ENCODE results near the gene CAPN5. TPM values are rescaled to one million over a fixed set of nuclear protein-coding genes. Genes with fewer than 3 reads are reported as not detected.

CAPN5 gene
- total and polyA plus RNA-seq, 2 of the 13 experiments (the other 11 are each of a cell fraction or from before 2014, with no cell fraction given): 0.27 to 1.2 TPM

GRCh38 chr11:77071077-77071476 is 4.3 kb downstream of the CAPN5 start:
- Histone ChIP-seq H3K27me3 (ENCODE audit: control insufficient read depth in 1 of 2, insufficient read depth in 2 of 2, low read length in 2 of 2) (peaks cover 11 to 58% of the 10 kb centered on the region in 2 experiments), H3K9ac (ENCODE audit: insufficient read depth, low read depth, low read length) (no peak overlapping the region), H3K4me3 (replicated peaks in 1 of 3; ENCODE audit: insufficient read depth in 1 of 3, low read depth in 2 of 3, low read length in 3 of 3) (no peak overlapping the region), H3K27ac (ENCODE audit: extremely low read length, insufficient read depth, low read length) (no peak overlapping the region), H3K4me1 (ENCODE audit: insufficient read depth, low read length) (peaks cover 37% of the 10 kb centered on the region), H3K36me3 (replicated peaks in 1 of 2; ENCODE audit: control insufficient read depth in 1 of 2, insufficient read depth in 2 of 2, low read length in 2 of 2) (no peaks in the 10 kb centered on the region), H3K9me3 (ENCODE audit: low read length) (no peaks in the 10 kb centered on the region), H3K79me2 (ENCODE audit: insufficient read depth, low read length) (no peaks in the 10 kb centered on the region), H2AFZ (ENCODE audit: low read length) (no peak overlapping the region), H4K20me1 (ENCODE audit: insufficient read depth, low read length) (0 out of 2 replicates have a peak, but pooled peaks cover 4% of the 10 kb centered on the region), H3K4me2 (ENCODE audit: low read depth, low read length) (no peak overlapping the region)
- no TSS peak for BruUV-seq (replicated peaks)
- no CpG with 5 or more reads among the region's 7 CpGs for WGBS (ENCODE audit: low lambda C conversion rate)
- intact Hi-C loops (cut with micrococcal nuclease; ENCODE audit: unreplicated experiment): no loop called here
- no peak for FAIRE-seq
- no peak for DNase-seq (ENCODE audit: low spot score)
- ATAC-seq: no peak
- POLR2A ChIA-PET: no interaction called here
- CTCF ChIA-PET (ENCODE audit: low intra/inter-chr PET ratio, low total read pairs): no interaction called here
- in situ Hi-C loops (cut with HindIII; ENCODE audit: extremely low pct_ligation_motif_present, low pct_unique_long_range_greater_than_20kb): no loop called here
- TF ChIP-seq, protein P1, sequence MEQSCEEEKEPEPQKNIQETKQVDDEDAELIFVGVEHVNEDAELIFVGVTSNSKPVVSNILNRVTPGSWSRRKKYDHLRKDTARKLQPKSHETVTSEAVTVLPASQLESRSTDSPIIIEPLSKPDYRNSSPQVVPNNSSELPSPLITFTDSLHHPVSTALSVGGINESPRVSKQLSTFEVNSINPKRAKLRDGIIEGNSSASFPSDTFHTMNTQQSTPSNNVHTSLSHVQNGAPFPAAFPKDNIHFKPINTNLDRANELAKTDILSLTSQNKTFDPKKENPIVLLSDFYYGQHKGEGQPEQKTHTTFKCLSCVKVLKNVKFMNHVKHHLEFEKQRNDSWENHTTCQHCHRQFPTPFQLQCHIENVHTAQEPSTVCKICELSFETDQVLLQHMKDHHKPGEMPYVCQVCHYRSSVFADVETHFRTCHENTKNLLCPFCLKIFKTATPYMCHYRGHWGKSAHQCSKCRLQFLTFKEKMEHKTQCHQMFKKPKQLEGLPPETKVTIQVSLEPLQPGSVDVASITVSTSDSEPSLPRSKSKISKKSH (CRISPR knock-in tag; IDR thresholded peaks at IDR 0.05; ENCODE audit: borderline replicate concordance): no peak
- TF ChIP-seq MTA1 (CRISPR knock-in tag; IDR thresholded peaks at IDR 0.05; ENCODE audit: borderline replicate concordance): no peak
- no peak for TF ChIP-seq SP140L (CRISPR knock-in tag; IDR thresholded peaks at IDR 0.05; ENCODE audit: borderline replicate concordance)
- no peak for TF ChIP-seq ZFY (CRISPR knock-in tag; IDR thresholded peaks at IDR 0.05)
- TF ChIP-seq MIER2 (CRISPR knock-in tag; IDR thresholded peaks at IDR 0.05): no peak
- TF ChIP-seq MYPOP (CRISPR knock-in tag; IDR thresholded peaks at IDR 0.05): no peak
- TF ChIP-seq ZNF44 (CRISPR knock-in tag; IDR thresholded peaks at IDR 0.05): no peak
- no peak for TF ChIP-seq ZNF780A (CRISPR knock-in tag; IDR thresholded peaks at IDR 0.05)
- TF ChIP-seq RBM22 (optimal IDR thresholded peaks at IDR 0.05; ENCODE audit: low read length): no peak
- TF ChIP-seq, protein P2, sequence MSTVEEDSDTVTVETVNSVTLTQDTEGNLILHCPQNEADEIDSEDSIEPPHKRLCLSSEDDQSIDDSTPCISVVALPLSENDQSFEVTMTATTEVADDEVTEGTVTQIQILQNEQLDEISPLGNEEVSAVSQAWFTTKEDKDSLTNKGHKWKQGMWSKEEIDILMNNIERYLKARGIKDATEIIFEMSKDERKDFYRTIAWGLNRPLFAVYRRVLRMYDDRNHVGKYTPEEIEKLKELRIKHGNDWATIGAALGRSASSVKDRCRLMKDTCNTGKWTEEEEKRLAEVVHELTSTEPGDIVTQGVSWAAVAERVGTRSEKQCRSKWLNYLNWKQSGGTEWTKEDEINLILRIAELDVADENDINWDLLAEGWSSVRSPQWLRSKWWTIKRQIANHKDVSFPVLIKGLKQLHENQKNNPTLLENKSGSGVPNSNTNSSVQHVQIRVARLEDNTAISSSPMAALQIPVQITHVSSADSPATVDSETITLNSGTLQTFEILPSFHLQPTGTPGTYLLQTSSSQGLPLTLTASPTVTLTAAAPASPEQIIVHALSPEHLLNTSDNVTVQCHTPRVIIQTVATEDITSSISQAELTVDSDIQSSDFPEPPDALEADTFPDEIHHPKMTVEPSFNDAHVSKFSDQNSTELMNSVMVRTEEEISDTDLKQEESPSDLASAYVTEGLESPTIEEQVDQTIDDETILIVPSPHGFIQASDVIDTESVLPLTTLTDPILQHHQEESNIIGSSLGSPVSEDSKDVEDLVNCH (CRISPR knock-in tag; IDR thresholded peaks at IDR 0.05): no peak
- TF ChIP-seq JDP2 (CRISPR knock-in tag; IDR thresholded peaks at IDR 0.05; ENCODE audit: borderline replicate concordance): no peak
- no peak for TF ChIP-seq ZNF749 (CRISPR knock-in tag; IDR thresholded peaks at IDR 0.05; ENCODE audit: borderline replicate concordance)
- no peak for TF ChIP-seq ZNF280D (CRISPR knock-in tag; IDR thresholded peaks at IDR 0.05)
- TF ChIP-seq ARID2 (CRISPR knock-in tag; IDR thresholded peaks at IDR 0.05; ENCODE audit: borderline replicate concordance): no peak
- TF ChIP-seq KLF16 (CRISPR knock-in tag; IDR thresholded peaks at IDR 0.05): no peak
- TF ChIP-seq NFYC (CRISPR knock-in tag; IDR thresholded peaks at IDR 0.05): no peak
- no peak for TF ChIP-seq SPEN (CRISPR knock-in tag; IDR thresholded peaks at IDR 0.05; ENCODE audit: low read depth)
- no peak for TF ChIP-seq KAT7 (CRISPR knock-in tag; IDR thresholded peaks at IDR 0.05; ENCODE audit: borderline replicate concordance)
- TF ChIP-seq FOXK2 (IDR thresholded peaks at IDR 0.05): no peak

Data from HepG2 (cell line).